ENCODE results near the gene AIFM2.

GRCh38 chr10:70101668-70102067 lies 31.0 kb downstream of the AIFM2 start:
- TF ChIP-seq CTCF (conservative IDR thresholded peaks at IDR 0.05 in 1 of 2, IDR thresholded peaks at IDR 0.05 in 1 of 2; ENCODE audit: low read depth in 1 of 2, low read length in 2 of 2) (no peak), EZH2 (IDR thresholded peaks at IDR 0.05; ENCODE audit: low read length, missing control alignments) (no peak)
